Ramos (cell line): ENCODE results near the gene ARL3.
"Not testable (repeated sequence)": the region's sequence is repeated elsewhere in the genome, so short reads cannot be mapped to it uniquely, and the experiment has no call there.

Experiments
- in situ Hi-C: fragments of 300-500 bp; cut with MboI; formaldehyde crosslinking; loops from one replicate; pipeline ENCODE4 v1.14.3; 2022; ENCODE audit warnings: low sequenced_read_pairs; ENCODE audit not compliant: unreplicated experiment

ARL3 gene

DNA sequence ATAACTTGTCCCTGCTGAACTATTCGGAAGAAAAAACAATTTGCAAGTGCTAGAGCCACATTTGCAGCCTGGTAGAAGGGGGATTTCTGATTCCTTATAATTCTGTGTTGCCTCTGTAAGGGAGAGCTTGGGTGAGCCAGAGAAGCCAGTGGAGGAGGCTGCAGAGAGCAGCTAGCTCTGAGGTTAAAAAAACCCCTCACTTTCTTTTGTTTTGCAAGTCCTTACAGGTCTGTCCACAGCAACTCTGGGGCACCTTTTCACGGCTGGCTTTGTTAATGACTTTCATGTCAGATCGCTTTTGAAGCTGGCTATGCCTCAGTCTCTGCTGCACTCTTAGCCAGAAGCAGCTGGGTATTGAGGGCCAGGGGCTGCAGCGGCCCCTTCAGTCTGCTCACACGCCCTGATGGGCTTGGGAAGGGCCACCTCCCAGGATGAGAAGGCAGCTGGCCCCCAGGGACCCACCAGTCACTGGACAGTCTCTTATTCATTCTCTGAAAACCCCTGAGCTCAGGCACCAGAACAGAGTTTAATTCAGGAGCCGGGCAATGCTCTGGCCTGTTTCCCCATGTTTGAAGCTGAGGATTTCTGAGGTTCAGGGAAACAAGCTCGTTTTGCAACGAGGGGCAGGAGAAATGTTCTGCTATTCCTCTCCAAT, 39.1 kb downstream of the ARL3 start:
- in situ Hi-C loops: no loop called here

- in situ Hi-C loops: no loop called here
These were observed 39.6 kb downstream of the ARL3 start for GRCh38 chr10:102674566-102674965.

GRCh38 chr10:102673819-102674511, 40.2 kb downstream of the ARL3 start:
- in situ Hi-C loops: no loop called here

DNA sequence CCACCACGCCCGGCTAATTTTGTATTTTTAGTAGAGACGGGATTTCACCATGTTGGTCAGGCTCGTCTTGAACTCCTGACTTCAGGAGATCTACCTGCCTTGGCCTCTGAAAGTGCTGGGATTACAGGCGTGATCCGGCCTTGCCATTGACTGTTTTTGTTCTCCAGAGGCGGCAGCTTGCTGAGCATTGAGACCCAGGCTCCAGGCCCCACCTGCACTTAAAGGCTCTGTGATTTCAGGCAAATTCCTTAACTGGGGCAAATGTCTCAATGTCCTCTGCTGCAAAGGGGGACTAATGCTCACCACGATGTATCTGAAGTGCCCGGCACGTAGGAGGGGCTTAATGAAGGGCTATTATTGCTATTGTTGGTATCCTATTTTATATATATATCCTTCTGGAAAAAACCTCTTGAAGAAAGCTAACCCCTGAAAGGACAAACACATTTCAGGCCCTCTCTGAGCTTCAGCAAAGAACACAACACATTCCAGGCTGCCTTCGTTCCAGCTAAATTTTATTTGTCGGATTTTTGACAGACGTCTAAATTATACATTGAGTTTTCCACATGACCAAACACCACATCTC, 40.9 kb downstream of the ARL3 start:
- in situ Hi-C loops: no loop called here

DNA sequence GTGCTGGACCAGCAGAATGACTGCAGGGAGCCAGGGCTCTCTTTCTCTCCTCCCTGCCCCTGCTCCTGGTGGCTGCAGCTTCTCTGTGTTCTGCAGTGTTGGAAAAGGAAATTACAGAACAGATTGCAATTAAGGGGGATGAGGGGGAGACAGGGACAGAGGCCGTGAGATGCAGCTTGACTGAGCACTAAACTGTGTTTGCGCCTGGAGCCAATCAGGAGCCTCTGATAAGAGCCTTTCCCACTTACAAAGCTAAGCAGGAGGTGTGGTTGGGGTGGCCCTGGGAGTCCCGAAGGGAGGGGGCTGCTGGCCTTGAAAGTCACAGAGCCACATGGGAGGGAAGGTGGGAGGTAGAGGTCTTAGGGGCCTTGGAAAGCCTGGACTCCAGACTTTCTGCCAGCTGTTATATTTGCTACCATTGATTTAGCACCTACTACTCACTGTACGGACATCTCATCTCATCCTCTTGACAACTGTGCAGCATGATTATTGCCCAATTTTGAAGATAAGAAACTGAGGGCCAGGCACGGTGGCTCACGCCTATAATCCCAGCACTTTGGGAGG, 43.2 kb downstream of the ARL3 start:
- in situ Hi-C loops: no loop called here

- in situ Hi-C loops: no loop called here
These were observed 44.0 kb downstream of the ARL3 start for GRCh38 chr10:102670065-102670670.

DNA sequence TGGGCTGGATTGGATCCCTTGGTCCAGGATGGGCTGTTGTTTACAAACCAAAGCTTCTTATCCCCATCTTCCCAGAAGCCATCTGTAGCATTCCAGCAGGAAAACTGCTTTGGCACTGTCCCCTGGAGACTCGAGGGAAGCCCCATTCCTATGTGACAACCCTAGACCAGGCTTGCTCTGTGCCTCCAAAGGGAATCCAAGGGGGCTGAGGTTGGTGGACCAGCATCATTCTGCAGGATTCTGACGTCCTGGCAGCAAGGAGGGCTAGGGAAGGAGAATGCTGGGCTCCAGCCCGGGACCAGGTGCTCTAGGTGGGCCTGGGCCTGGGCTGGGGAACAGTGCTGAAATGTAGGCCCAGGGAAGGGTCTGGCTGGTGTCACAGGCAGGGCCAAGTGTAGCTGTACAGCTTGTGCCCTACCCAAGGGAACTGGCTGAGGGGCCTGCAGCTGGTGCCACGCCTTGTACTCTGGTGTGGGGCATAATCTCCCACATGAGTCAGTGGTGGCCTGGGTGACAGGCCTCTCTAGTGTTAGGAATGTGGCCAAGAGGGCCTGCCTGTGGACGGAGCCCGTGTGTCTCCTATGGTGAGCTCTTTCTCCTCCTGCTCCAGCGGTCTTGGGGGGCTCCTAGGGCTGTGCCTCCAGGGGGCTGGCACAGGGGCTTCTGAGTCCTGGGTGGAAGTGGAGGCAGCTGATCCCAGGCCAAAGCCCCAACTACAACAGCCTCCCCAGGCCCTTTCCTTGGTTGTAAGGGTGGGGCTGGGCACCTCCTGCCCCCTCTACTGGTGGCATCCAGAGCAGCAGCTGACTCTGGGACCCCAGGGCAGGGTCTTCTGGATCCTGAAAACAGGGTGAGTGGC, 44.8 kb downstream of the ARL3 start:
- in situ Hi-C loops: no loop called here

- in situ Hi-C loops: no loop called here
These were observed 45.7 kb downstream of the ARL3 start for GRCh38 chr10:102668326-102669107.

DNA sequence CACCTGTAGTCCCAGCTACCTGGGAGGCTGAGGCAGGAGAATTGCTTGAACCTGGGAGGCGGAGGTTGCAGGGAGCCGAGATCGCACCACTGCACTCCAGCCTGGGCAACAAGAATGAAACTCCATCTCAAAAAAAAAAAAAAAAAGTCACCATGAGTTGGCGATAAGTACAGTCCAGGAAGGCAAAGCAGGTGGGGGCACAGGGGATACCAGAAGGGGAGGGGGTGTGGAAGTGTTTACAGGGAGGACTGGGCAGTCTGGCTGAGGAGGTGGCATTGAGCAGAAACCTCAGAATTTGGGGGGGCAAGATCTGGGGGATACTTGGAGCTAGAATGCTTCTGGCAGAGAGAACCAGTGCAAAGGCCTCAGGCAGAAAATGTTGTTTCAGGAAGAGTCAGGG, 46.8 kb downstream of the ARL3 start:
- in situ Hi-C loops: not testable (repeated sequence)

DNA sequence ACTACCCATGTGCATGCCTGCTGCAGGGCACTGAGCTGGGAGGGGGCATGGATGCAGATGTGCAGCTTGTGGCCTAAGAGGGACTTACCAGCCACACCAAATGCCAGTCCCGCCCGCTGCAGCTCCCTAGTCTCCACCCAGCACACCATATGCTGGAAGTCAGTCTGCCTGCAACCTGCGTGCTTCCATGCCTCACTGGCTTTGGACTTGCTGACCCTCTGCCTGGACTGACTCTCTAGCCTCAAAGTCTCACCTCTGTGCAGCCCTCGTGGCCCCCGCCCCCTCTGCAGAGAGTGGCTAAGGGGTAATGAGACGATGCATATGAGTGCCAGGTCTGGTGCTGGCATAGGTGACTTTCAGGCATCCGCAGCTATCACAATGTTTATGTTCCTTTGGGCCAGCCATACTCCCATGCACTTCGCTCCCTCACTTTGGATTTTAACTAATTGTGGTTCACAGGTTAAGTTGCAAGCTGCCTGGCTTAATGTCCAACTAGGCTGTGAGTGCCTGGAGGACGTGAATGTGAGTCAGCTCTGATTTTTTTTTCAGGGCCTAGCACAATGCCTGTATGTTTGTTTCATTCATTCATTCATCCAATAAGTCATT, 48.2 kb downstream of the ARL3 start:
- in situ Hi-C loops: no loop called here

DNA sequence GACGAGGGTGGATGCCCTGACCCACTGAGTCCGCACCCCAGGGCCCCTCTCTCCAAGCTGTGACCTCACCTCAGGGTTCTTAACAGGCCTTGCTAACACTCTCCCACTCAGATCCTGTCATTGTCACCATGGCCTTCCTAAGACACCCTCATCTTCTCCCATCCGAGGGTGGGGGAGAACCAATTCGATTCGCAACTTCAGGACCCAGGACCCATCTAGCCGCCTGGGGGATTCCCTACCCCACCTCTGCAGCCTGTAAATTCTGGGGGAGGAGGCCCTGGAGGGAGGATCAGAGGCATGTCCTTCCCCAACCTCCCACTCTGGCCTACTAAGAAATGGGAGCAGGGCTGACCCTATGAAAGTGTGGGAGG, 52.6 kb downstream of the ARL3 start:
- in situ Hi-C loops: no loop called here

- in situ Hi-C loops: no loop called here
These were observed 53.1 kb downstream of the ARL3 start for GRCh38 chr10:102660888-102661657.

- in situ Hi-C loops: loop anchor here (10.0 kb wide), 1 partner anchor 834 kb away; no protein-coding TSS in a partner anchor
These were observed 55.4 kb downstream of the ARL3 start for GRCh38 chr10:102658802-102659201.

DNA sequence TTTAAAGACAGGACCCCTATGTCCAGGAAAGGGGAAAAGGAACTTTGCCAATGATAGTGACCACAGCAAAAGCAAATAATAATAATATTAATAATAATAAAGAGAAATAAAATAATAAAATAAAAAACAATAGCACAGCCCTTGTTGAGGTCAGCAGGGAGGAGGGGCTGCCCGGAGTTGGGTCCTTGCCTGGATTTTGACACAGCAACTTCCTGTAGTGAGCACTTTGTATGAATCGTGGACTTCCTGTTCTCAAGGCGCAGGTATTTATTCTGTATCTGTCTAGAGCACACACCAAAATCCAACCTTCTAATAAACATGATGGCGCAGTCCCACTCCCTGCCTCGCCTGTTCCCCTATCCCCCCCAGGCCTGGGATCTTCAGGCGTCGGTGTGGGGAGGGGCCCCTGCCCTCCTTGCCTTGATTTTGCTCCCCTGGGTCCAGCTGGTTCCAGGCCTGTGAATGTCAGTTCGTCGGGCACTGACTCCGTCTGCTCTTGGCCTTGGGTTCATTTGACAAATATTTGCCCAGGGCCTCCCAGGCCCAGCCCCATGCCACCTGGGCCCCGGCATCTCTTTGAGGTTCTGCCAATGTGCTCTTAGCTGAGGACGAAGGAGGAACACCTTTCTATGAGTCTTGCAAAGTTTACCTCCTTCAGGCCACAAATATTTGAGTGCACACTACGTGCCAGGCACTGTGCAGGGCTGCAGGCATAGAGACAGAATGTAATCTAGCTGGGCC, 56.0 kb downstream of the ARL3 start:
- in situ Hi-C loops: loop anchor here (10.0 kb wide), 1 partner anchor 833 kb away; no protein-coding TSS in a partner anchor

GRCh38 chr10:102657451-102657850, 56.7 kb downstream of the ARL3 start:
- in situ Hi-C loops: loop anchor here (10.0 kb wide), 1 partner anchor 833 kb away; no protein-coding TSS in a partner anchor

GRCh38 chr10:102656791-102657371, 57.3 kb downstream of the ARL3 start:
- in situ Hi-C loops: loop anchor here (10.0 kb wide), 1 partner anchor 832 kb away; no protein-coding TSS in a partner anchor

GRCh38 chr10:102656026-102656425, 58.2 kb downstream of the ARL3 start:
- in situ Hi-C loops: loop anchor here (10.0 kb wide), 1 partner anchor 831 kb away; no protein-coding TSS in a partner anchor
